Measurements from ENCODE around the gene SPPL2B. TPM values are rescaled to one million over a fixed set of nuclear protein-coding genes. Genes with fewer than 3 reads are reported as not detected.
"Not testable (repeated sequence)": the region's sequence is repeated elsewhere in the genome, so short reads cannot be mapped to it uniquely, and the experiment has no call there.

The SPPL2B gene
- polyA plus RNA-seq, 1 donor: 52.5 TPM

DNA sequence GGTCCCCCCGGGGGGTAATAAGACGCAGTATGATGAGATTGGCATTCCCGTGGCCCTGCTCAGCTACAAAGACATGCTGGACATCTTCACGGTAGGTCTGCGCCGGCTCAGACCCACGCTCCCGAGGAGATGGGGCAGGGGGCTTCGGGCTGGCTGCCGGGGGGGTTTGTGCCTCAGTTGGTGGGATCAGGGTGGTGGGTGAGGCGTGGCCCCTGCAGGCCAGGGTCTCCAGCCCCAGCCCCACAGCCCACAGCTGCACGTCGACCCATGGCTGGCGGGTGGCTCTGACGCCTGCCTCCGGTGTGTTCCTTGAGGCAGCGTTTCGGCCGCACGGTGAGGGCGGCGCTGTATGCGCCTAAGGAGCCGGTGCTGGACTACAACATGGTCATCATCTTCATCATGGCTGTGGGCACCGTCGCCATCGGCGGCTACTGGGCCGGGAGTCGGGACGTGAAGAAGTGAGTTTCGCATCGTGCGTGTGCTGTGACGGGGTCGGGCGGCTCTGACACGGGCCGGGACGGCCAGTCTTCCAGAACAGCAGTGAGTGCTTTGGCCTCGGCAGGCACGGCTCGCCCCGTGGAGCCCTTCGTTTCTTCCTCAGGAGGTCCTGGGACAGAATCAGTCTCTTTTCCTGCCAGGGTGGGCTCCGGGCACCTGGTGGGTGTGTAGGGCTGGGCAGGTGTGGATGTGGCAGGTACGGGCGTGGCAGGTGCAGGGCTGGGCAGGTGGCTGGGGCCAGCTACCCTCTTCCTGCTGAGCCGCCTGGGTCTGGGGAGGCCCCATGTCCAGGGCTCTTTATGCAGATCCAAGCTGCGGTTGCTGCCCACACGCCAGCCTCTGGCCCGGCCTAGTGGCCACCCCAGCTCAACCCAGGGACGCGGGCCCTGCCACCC lies 10.5 kb downstream of the SPPL2B start:
- DNase-seq: no peak

DNA sequence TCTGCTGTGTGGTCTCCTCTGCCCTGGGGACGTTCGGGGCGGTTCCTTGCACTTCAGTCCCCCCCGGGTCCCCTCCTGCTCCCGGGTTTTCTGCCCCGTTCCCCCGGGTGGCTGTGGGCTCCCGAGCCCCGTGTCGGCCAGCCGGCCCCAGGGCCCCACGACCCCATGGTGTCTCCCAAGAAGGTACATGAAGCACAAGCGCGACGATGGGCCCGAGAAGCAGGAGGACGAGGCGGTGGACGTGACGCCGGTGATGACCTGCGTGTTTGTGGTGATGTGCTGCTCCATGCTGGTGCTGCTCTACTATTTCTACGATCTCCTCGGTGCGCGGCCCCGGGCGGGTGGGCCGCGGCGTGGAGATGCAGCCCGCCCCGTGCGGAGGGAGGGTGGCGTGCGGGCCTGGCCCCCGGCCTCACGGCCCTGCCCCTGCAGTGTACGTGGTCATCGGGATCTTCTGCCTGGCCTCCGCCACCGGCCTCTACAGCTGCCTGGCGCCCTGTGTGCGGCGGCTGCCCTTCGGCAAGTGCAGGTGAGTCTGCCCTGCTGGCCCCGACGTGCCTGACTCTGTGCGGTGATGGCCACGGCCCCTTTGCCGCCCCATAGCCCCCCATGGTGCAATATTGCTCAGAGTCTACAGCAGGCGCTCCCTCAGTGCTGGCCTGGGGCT lies 11.3 kb downstream of the SPPL2B start:
- DNase-seq: no peak

DNA sequence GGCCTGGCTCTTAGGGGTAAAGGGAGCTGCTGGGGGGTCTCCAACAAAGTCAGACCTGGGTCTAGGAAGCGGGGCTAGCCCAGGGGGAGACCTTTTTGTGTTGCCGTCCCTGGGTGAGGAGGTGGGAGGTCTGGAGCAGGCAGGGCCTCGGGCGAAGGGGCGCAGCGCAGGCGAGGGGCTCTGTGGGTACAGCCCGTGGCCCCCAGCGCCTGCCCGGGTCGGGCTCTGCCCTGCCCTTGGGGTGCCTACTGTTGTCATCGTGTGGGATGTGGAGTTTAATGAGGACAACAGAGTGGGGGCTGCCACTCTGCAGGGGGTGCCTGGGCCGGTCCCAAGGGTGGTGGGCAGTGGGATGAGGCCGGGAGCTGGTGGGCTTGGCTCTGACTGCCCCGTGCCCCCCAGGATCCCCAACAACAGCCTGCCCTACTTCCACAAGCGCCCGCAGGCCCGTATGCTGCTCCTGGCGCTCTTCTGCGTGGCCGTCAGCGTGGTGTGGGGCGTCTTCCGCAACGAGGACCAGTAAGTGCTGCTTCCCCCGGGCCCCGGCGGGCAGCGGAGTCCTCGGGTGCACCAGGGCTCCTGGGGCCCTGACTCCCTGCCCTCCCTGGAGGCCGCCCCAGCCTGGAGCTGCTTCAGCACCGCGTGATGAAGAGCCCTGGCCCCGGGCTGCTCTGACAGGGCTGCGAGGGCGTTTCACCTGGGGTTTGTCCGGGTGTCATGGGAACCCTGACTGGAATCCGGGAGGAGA lies 12.2 kb downstream of the SPPL2B start:
- no peak for DNase-seq

DNA sequence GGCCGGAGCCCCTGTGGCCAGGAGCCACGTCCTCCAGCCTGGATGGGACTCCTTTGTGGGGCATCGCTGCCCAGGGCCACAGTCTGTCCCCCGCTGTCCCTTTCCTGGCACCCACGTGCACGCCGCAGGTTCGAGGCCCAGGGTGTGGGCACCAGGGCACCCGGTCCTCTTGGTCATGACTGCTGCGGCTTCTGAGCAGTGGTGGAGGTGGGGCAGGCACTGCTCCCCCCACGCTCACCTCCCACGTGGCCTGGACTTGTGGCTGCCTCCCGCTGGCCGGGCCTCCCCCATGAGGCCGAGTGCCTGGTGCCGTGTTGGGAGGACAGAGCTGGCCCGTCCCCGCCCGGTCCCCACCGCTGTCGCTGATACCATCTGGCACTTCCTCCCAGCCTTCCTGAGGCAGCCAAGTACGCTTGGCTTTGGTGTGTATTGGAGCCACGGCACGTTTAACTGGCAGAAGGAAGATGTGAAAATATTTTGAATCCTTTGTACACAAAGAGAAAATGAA lies 12.8 kb downstream of the SPPL2B start:
- no peak for DNase-seq

DNA sequence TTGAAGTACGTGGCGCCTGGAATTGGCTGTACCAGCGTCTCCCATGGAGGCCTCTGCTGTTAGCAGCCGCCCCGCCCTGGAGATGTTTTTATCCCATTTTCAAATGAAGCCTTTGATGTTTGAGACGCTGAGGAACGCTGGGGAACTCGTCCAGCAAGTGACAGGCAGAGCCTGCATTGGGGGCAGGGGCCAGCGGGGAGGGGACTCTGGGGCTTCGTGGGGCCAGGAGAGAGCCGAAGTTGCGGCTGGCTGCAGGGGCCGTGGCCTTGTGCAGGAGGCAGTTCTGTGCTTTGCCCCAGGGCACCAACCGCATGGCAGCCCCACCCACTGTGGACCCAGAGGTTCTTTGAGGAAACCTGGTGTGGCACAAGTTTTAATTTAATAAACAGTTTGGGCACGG lies 13.5 kb downstream of the SPPL2B start:
- DNase-seq: no peak

DNA sequence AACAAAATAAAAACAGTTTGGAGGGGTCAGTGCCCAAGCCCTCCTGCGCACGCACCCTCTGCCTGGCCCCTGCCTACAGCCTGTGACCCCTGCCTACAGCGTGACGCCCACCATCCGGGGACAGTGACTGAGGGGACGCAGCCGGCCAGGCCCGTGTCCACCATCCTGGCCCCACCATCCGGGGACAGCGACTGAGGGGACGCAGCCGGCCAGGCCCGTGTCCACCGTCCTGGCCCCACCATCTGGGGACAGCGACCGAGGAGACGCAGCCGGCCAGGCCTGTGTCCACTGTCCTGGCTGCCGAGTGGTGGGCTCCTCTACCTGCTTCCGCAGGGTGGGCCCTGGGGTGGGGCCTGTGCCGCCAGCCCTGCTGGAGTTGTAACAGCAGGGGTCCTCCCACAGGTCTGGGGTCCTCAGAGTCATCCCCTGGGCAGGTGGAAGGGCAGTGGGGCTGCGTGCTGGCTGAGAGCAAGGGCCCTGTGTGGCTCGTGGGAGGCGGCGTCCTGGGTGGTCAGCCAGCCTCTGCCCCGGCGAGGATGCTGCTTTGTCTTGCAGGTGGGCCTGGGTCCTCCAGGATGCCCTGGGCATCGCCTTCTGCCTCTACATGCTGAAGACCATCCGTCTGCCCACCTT lies 14.3 kb downstream of the SPPL2B start:
- no peak for DNase-seq

DNA sequence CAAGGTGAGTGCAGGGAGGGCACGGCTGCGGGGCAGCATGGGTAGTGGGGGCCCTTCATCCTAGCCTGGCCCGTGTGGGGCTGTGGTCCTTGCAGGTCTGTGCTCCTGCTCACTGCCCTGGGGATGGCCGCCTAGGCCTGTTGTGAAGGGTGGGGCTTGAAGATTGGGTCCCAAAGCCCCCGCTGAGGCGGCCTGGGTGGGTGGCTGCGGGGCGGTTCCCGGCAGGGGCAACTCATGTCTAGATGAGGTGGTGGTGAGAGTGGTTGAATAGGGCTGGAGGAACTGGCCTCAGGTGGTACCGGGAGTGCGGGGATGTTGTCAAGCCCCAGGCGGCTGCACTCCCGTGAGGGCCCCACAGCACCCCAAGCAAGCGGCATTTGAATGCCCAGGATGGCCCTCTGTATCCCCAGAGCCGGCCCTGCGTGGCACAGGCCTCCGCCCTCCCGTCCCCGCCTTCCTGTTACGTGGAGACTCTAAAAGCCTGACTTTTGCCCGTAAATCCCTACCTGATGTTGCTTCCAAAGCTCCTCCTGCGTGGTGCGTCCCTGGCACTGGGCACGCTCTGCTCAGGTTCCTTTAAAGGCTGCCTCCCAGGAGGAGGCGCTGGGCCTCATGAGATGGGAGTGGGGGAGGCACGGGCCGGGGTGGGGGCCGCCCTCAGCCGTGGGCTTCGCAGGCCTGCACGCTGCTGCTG lies 15.0 kb downstream of the SPPL2B start:
- no peak for DNase-seq

DNA sequence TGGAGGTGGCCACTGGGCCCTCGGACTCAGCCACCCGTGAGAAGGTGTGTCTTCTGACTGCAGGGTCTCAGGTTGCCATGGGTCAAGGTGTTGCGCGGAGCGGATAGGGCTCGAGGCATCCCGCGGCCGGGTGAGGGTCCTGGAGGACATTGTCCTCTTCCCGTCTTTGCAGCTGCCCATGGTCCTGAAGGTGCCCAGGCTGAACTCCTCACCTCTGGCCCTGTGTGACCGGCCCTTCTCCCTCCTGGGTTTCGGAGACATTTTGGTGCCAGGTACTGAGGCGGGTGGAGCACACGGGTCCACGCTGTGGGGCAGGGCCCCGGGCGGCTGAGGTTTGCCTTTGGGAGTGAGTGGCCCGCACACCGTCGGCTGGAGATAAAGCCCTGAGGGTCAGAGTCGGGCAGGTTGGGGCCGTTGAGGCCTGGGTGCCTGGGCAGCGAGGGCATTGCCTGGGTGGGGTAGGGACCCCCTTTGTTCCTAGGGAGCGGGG lies 15.9 kb downstream of the SPPL2B start:
- no peak for DNase-seq

DNA sequence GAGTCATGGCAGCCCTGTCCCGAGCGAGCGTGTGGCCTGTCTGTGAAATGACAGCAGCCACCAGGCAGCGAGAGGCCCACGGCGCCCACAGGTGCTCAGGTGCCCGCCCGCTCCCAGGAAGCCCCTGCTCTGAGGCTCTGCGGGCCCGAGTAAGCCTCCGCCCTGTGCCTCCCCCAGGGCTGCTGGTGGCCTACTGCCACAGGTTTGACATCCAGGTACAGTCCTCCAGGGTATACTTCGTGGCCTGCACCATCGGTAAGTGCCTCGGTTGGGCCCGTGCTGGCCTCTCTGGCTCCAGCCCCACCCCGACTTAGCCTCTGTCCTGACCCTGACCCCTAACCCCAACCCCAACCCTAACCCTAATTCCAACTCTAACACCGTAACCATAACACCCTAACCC lies 16.6 kb downstream of the SPPL2B start:
- DNase-seq: no peak

DNA sequence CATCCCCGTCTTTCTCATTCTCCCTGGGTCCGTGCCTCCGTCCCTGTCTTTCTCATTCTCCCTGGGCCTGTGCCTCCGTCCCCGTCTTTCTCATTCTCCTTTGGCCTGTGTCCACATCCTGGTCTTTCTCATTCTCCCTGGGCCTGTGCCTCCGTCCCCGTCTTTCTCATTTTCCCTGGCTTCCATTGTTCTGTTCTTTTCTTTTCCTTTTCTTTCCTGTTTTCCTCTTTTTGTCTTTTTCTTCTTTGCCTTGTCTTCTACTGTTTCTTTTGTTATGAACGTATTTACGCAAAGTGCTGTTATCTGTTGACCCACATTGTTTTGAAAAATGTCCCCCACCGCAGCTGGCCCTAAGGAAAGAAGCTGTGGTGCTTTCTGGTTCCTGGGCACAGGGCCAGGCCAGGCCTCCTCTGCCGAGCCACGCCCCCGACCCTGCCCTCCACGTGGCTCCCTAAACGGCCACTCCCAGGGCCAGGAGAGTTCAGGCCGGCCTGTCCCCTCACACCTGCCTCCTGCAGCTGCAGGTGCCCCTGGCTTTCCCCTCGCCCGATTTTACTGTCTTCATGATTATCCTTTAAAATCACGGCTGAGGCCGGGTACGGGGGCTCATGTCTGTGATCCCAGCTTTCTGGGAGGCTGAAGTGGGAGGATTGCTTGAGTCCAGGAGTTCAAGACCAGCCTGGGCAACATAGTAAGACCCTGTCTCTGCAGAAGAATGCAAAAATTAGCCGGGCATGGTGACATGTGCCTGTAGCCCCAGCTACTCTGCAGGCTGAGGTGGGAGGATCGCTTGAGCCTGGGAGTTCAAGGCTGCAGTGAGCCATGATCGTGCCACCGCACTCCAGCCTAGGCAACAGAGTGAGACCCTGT lies 17.5 kb downstream of the SPPL2B start:
- no peak for DNase-seq

DNA sequence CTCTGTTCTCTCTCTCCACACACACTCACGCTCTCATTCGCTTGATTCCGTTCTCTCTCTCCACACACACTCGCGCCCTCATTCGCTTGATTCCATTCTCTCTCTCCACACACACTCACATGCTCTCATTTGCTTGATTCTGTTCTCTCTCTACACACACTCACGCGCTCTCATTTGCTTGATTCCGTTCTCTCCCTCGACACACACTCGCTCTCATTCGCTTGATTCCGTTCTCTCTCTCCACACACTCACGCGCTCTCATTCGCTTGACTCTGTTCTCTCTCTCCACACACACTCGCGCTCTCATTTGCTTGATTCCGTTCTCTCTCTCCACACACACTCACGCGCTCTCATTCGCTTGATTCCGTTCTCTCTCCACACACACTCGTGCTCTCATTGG lies 21.3 kb downstream of the SPPL2B start:
- not testable (repeated sequence) for DNase-seq

DNA sequence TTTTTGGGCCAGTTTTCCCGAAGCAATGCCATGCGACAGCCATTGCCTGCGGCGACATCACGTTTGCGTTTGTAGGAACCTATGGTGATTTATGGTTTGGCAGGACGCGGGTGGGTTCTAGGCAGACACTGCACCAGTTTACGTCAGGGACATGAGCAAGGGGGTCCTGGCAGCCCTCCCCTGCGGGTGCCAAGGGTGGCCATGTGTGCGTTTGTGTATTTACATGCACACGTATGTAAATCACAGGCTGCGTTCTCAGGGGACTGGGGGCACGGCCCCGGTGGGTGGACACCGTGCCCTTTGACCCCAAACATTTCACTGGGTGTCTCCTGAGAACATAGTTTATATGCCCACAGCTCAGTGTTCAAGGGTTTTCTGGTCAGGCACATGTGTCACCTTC lies 22.2 kb downstream of the SPPL2B start:
- no peak for DNase-seq

DNA sequence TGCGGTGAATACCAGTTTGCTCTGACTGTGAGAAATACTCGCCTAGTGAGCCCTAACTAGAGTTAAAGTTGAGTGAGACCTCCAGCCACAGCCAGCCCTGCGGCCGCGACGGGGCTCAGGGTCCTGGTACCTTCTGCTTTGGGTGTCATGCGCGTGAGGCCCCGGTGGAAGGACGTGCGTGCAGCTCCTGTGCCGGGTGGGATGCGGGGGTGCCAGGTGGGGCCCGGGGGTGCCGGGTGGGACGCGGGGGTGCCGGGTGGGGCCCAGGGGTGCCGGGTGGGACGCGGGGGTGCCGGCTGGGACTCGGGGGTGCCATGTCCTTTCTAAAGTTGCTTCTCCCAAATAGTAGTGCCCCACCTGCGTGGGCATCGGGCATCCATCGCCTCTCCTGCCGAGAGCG lies 23.1 kb downstream of the SPPL2B start:
- no peak for DNase-seq

DNA sequence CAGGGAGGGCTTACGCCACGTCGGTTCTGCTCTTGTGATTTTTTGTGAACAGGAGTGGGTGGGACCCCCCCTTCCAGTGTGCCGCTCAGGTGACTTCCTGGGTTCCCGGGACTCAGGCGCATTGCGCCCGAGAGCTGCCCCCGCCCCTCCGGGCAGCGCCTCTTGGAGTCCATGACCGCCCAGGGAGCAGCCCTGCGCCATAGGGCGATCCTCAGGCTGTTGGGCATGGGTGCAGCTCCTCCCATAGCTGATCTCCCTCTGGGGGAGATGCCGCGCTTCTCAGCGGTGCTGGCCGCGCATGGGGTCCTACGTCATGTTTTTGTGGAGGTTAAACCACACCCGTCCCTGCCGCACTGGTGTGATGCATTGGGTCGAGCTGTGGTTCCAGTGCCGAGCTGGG lies 23.6 kb downstream of the SPPL2B start:
- DNase-seq: no peak

DNA sequence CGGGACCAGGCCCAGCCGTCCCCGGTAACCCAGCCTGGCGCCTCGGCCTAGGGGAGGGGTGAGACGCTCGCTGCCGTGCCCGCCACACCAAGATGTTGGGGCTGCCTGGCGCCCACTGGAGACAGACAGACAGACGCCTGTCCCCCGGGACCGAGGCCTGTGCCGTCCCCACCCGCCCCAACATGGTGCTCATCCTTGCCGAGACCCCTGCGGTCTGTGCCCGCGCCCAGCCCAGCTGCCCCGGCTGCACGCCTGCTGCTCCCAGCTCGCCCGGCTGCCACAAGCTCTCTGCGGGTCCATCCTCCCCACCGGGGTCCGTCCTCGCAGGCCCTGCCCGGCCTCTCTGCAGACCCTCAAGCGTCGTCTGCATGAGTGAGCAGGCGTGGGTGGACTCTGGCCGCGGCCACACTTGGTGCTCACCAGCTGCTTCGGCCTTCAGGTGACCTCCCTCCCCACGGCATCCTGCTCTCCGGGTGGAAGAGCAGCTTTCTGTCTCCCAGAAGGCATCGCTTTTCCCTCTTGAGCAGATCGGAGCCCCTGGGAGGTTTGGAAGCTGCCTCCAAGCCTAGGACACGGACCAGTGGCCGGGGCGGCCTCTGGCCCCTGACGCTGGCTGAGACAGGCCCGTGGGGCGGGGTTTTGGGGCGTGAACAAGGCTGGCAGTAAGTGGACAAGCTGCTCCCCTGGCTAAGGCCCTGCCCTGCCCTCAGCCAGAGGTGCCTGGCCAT lies 24.8 kb downstream of the SPPL2B start:
- no peak for DNase-seq

DNA sequence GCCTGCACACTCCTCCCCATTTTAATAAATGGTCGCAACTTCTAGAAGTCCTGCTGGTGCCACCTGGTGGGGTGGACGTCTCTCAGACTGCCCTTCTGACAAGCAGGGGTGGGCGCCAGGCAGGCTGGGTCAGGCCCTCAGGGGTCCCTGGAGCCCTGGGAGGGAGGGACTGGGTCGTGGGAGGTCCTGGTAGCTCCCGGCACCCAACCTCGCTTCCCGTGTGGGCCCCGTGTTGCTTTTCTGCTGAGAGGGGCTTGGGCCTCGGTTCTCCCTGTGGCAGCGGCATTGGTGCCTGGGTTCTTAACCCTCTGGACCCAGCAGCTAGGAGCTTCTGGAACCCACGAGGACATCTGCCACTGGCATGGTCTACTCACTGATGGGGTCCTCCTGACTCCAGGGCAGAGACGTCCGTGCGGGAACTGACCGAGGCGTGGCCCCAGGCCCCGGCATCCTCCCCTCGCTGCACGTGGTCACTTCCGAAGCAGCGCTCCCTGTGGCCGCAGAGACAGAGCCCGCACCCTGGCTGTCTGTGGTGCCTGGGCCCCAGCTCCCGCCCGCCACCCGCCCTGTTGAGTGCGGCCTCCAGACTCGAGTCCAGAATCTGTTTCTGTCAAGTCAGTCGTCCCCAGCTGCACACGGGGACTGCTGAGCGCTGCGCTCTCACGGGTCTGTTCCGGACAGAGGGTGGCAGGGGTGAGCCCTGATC lies 25.6 kb downstream of the SPPL2B start:
- no peak for DNase-seq

DNA sequence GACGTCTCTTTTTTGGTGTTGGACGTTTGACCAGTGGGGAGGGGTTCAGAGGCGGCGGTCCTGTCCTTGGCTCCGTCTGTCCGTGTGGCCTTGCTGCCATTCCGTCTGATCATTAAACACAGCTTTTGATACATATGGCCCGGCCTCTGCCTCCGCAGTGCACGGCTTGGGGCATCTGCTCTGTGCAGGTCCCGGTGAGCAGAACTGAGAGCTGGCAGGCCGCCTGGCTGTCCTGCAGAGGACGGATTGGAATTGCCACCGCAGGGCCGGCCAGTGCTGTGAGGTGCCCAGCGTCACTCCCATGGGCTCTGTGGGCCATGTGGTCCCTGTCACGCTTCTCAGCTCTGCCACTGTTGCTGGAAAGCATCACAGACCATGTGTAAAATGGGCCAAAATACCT lies 26.2 kb downstream of the SPPL2B start:
- no peak for DNase-seq

DNA sequence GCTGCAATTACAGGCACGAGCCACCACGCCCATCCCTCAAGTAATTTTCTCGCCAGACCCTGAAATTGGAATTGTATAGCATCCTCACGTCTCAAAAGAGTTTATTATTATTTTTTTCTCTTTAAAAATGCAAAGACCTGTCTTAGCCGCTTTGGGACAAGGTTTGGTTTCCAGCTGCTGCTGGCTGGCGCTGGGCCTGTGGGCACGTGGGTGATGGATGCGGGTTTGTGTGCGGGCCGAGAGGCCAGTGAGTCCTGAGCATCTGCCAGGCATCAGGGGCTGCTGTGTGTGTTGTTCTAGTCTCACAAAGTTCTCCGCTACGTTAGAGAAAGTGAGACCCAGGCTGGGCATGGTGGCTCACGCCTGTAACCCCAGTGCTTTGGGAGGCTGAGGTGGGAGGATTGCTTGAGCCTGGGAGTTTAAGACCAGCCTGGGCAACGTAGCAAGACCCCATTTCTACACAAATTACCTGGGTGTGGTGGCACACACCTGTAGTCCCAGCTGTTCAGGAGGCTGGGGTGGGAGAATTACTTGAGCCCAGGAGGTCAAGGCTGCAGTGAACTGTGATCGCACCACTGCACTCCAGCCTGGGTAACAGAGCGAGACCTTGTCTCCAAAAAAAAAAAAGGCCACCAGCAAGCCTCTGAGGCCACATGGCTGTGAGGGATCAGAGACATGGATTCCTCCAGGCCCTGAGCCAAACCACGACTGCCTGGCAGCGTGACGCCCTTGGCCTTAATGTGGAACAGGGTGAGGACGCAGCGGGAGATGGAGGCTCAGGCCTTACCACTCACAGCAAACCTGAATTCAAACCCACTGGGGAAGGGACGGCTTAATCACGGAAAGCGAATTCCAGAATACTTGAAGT lies 26.9 kb downstream of the SPPL2B start:
- no peak for DNase-seq

Data from hindlimb muscle (tissue), 1 donor.